Fibroblast of skin of scalp (primary cell): ENCODE data around the gene ZMYND12. TPM values are rescaled to one million over a fixed set of nuclear protein-coding genes. Genes with fewer than 3 reads are reported as not detected.
"Not testable (repeated sequence)": the region's sequence is repeated elsewhere in the genome, so short reads cannot be mapped to it uniquely, and the experiment has no call there.

Source experiments
- DNase-seq: peaks from one replicate; pipeline ENCODE4 v3.0.0-alpha.2; 2013
- polyA plus RNA-seq, 2 experiments: library from polyadenylated mRNA; unstranded; fragments of 120-200 nt; gene quantifications; one replicate each; pipeline ENCODE4 v1.2.1, GENCODE V29; 2013; ENCODE audit not compliant: insufficient read length in 2 of 2

Gene ZMYND12
- polyA plus RNA-seq (2013, experiment 1 of 2; ENCODE audit: insufficient read length) = 0.06 TPM
- 0.23 TPM for polyA plus RNA-seq (2013, experiment 2 of 2; ENCODE audit: insufficient read length)

GRCh38 chr1:42456010-42456753, at the start of gene ZMYND12, which contains the start of gene PPCS:
Gene ZMYND12, minus strand, starts transcription at chr1:42456022. Its CDS starts 25 bp downstream, at chr1:42455997.
Gene PPCS, plus strand, starts transcription at chr1:42456543. Its CDS starts 23 bp downstream, at chr1:42456566.
- peak; percentile 87 for DNase-seq

- DNase-seq = no peak
These were observed 48.8 kb upstream of the ZMYND12 start for GRCh38 chr1:42504535-42505128.

- not testable (repeated sequence) for DNase-seq
These were observed 46.2 kb upstream of the ZMYND12 start for GRCh38 chr1:42502031-42502430.

GRCh38 chr1:42490237-42490636, 34.4 kb upstream of the ZMYND12 start:
- DNase-seq = no peak

- peak; percentile 84 for DNase-seq
These were observed 28.6 kb upstream of the ZMYND12 start for GRCh38 chr1:42484382-42484781.

- DNase-seq = no peak
These were observed 26.9 kb upstream of the ZMYND12 start for GRCh38 chr1:42482635-42483153.

GRCh38 chr1:42480921-42481320, 25.1 kb upstream of the ZMYND12 start:
- DNase-seq = no peak

GRCh38 chr1:42479621-42480020, 23.8 kb upstream of the ZMYND12 start:
- no peak for DNase-seq

- DNase-seq = no peak
These were observed 22.0 kb upstream of the ZMYND12 start for GRCh38 chr1:42477775-42478174.

- DNase-seq = not testable (repeated sequence)
These were observed 21.5 kb upstream of the ZMYND12 start for GRCh38 chr1:42477354-42477753.

GRCh38 chr1:42476605-42477004, 20.8 kb upstream of the ZMYND12 start:
- DNase-seq = no peak

- no peak for DNase-seq
These were observed 13.9 kb upstream of the ZMYND12 start for GRCh38 chr1:42469727-42470126.

GRCh38 chr1:42466030-42466429, 10.2 kb upstream of the ZMYND12 start:
- no peak for DNase-seq

GRCh38 chr1:42463921-42464320, 8.1 kb upstream of the ZMYND12 start:
- DNase-seq = no peak

- DNase-seq = peak; percentile 98
These were observed 7.3 kb upstream of the ZMYND12 start, which contains the start of gene CCDC30 for GRCh38 chr1:42462828-42463763. Gene CCDC30, plus strand, starts transcription at chr1:42463286. Its CDS starts 17,266 bp downstream, at chr1:42480552.

- DNase-seq = no peak
These were observed 5.4 kb upstream of the ZMYND12 start for GRCh38 chr1:42461196-42461595.

- DNase-seq = peak; percentile 59
These were observed 900 bp upstream of the ZMYND12 start for GRCh38 chr1:42456754-42457089.

GRCh38 chr1:42454403-42454802, 1.4 kb downstream of the ZMYND12 start:
- no peak for DNase-seq

- no peak for DNase-seq
These were observed 2.4 kb downstream of the ZMYND12 start for GRCh38 chr1:42453386-42453785.

- DNase-seq = no peak
These were observed 5.8 kb downstream of the ZMYND12 start for GRCh38 chr1:42450061-42450460.

- DNase-seq = no peak
These were observed 6.6 kb downstream of the ZMYND12 start for GRCh38 chr1:42449256-42449655.

GRCh38 chr1:42442662-42443061, 13.2 kb downstream of the ZMYND12 start:
- no peak for DNase-seq

- peak; percentile 65 for DNase-seq
These were observed 15.9 kb downstream of the ZMYND12 start for GRCh38 chr1:42439940-42440339.
